Liver (tissue), 3 donors: ENCODE results near the gene DCAF11.

Experiments used
- EGR1 ChIP-seq, 2 donors: IDR thresholded peaks; 2 replicates each; pipeline ENCODE4 v1.6.1; 2016 to 2018; ENCODE audit warnings: antibody characterized with exemption in 2 of 2, low read depth in 2 of 2
- GABPA ChIP-seq, 2 donors: IDR thresholded peaks in 1 of 2; conservative IDR thresholded peaks in 1 of 2; 2 replicates each; pipeline ENCODE4 v1.6.1; 2016; ENCODE audit warnings: antibody characterized with exemption in 2 of 2, mild to moderate bottlenecking in 1 of 2, moderate library complexity in 1 of 2
- HNF4A ChIP-seq, 2 donors: conservative IDR thresholded peaks; 2 replicates each; pipeline ENCODE4 v1.6.1; 2016; ENCODE audit warnings: antibody characterized with exemption in 2 of 2, mild to moderate bottlenecking in 2 of 2
- RAD21 ChIP-seq, 2 donors: IDR thresholded peaks; 2 replicates each; pipeline ENCODE4 v1.6.1; 2016; ENCODE audit warnings: antibody characterized with exemption in 2 of 2, mild to moderate bottlenecking in 2 of 2
- TAF1 ChIP-seq: conservative IDR thresholded peaks from 2 replicates; pipeline ENCODE4 v1.6.1; 2016; ENCODE audit warnings: antibody characterized with exemption, mild to moderate bottlenecking
- YY1 ChIP-seq: IDR thresholded peaks from 2 replicates; pipeline ENCODE4 v1.6.1; 2016; ENCODE audit warnings: antibody characterized with exemption, mild to moderate bottlenecking
- TF ChIP-seq, protein P1 (sequence below): fragments of 150-350 bp; IDR thresholded peaks from 2 replicates; pipeline ENCODE4 v1.5.1; 2017; ENCODE audit warnings: improper control_type of control experiment, low read depth, low read length; ENCODE audit not compliant: missing input control
- TF ChIP-seq, protein P2 (sequence below): IDR thresholded peaks from 2 replicates; pipeline ENCODE4 v1.6.1; 2016; ENCODE audit warnings: antibody characterized with exemption
- TF ChIP-seq, protein P3 (sequence below): IDR thresholded peaks from 2 replicates; pipeline ENCODE4 v1.6.1; 2016; ENCODE audit warnings: antibody characterized with exemption
- TF ChIP-seq, protein P4 (sequence below): IDR thresholded peaks from 2 replicates; pipeline ENCODE4 v1.6.1; 2016; ENCODE audit warnings: antibody characterized with exemption
- TF ChIP-seq, protein P5 (sequence below): IDR thresholded peaks from 2 replicates; pipeline ENCODE4 v1.6.1; 2016; ENCODE audit warnings: antibody characterized with exemption, mild to moderate bottlenecking
- donor health status: healthy.
- donor health status: healthy.

DNA sequence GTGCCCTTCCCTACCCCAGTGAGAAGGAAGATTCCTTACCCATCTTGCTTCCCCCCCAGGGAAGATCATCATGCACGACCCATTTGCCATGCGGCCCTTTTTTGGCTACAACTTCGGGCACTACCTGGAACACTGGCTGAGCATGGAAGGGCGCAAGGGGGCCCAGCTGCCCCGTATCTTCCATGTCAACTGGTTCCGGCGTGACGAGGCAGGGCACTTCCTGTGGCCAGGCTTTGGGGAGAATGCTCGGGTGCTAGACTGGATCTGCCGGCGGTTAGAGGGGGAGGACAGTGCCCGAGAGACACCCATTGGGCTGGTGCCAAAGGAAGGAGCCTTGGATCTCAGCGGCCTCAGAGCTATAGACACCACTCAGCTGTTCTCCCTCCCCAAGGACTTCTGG, 11.1 kb upstream of the DCAF11 start:
- TF ChIP-seq, protein P1, sequence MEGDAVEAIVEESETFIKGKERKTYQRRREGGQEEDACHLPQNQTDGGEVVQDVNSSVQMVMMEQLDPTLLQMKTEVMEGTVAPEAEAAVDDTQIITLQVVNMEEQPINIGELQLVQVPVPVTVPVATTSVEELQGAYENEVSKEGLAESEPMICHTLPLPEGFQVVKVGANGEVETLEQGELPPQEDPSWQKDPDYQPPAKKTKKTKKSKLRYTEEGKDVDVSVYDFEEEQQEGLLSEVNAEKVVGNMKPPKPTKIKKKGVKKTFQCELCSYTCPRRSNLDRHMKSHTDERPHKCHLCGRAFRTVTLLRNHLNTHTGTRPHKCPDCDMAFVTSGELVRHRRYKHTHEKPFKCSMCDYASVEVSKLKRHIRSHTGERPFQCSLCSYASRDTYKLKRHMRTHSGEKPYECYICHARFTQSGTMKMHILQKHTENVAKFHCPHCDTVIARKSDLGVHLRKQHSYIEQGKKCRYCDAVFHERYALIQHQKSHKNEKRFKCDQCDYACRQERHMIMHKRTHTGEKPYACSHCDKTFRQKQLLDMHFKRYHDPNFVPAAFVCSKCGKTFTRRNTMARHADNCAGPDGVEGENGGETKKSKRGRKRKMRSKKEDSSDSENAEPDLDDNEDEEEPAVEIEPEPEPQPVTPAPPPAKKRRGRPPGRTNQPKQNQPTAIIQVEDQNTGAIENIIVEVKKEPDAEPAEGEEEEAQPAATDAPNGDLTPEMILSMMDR, result no peak
- TF ChIP-seq, protein P2, sequence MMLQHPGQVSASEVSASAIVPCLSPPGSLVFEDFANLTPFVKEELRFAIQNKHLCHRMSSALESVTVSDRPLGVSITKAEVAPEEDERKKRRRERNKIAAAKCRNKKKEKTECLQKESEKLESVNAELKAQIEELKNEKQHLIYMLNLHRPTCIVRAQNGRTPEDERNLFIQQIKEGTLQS, result no peak
- TF ChIP-seq, protein P3, sequence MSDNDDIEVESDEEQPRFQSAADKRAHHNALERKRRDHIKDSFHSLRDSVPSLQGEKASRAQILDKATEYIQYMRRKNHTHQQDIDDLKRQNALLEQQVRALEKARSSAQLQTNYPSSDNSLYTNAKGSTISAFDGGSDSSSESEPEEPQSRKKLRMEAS, result no peak
- TF ChIP-seq, protein P4, sequence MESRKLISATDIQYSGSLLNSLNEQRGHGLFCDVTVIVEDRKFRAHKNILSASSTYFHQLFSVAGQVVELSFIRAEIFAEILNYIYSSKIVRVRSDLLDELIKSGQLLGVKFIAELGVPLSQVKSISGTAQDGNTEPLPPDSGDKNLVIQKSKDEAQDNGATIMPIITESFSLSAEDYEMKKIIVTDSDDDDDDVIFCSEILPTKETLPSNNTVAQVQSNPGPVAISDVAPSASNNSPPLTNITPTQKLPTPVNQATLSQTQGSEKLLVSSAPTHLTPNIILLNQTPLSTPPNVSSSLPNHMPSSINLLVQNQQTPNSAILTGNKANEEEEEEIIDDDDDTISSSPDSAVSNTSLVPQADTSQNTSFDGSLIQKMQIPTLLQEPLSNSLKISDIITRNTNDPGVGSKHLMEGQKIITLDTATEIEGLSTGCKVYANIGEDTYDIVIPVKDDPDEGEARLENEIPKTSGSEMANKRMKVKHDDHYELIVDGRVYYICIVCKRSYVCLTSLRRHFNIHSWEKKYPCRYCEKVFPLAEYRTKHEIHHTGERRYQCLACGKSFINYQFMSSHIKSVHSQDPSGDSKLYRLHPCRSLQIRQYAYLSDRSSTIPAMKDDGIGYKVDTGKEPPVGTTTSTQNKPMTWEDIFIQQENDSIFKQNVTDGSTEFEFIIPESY, result no peak
- TF ChIP-seq RAD21 (IDR thresholded peaks at IDR 0.05) (no peak), EGR1 (IDR thresholded peaks at IDR 0.05; ENCODE audit: low read depth in 2 of 2) (no peak), TAF1 (no peak), GABPA (IDR thresholded peaks at IDR 0.05 in 1 of 2, conservative IDR thresholded peaks at IDR 0.05 in 1 of 2) (no peak), YY1 (no peak), HNF4A (conservative IDR thresholded peaks at IDR 0.05) (no peak)
- TF ChIP-seq, protein P5, sequence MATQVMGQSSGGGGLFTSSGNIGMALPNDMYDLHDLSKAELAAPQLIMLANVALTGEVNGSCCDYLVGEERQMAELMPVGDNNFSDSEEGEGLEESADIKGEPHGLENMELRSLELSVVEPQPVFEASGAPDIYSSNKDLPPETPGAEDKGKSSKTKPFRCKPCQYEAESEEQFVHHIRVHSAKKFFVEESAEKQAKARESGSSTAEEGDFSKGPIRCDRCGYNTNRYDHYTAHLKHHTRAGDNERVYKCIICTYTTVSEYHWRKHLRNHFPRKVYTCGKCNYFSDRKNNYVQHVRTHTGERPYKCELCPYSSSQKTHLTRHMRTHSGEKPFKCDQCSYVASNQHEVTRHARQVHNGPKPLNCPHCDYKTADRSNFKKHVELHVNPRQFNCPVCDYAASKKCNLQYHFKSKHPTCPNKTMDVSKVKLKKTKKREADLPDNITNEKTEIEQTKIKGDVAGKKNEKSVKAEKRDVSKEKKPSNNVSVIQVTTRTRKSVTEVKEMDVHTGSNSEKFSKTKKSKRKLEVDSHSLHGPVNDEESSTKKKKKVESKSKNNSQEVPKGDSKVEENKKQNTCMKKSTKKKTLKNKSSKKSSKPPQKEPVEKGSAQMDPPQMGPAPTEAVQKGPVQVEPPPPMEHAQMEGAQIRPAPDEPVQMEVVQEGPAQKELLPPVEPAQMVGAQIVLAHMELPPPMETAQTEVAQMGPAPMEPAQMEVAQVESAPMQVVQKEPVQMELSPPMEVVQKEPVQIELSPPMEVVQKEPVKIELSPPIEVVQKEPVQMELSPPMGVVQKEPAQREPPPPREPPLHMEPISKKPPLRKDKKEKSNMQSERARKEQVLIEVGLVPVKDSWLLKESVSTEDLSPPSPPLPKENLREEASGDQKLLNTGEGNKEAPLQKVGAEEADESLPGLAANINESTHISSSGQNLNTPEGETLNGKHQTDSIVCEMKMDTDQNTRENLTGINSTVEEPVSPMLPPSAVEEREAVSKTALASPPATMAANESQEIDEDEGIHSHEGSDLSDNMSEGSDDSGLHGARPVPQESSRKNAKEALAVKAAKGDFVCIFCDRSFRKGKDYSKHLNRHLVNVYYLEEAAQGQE, result no peak
